Measurements from ENCODE around the gene RAB26. TPM values are rescaled to one million over a fixed set of nuclear protein-coding genes. Genes with fewer than 3 reads are reported as not detected.
A peak's percentile ranks its signal among the peaks of the same experiment; 100 is the strongest.

Gene RAB26
- total RNA-seq, 1 donor from 2014 or later = 292 TPM

GRCh38 chr16:2179107-2179501 is 30.7 kb downstream of the RAB26 start:
- no peak for DNase-seq
- Mint-ChIP-seq H3K36me3 (ENCODE audit: unreplicated experiment) (no peaks in the 10 kb centered on the region), H3K4me3 (ENCODE audit: unreplicated experiment) (no peak overlapping the region)

GRCh38 chr16:2179576-2179975 is 31.2 kb downstream of the RAB26 start:
- TF ChIP-seq, protein P1, sequence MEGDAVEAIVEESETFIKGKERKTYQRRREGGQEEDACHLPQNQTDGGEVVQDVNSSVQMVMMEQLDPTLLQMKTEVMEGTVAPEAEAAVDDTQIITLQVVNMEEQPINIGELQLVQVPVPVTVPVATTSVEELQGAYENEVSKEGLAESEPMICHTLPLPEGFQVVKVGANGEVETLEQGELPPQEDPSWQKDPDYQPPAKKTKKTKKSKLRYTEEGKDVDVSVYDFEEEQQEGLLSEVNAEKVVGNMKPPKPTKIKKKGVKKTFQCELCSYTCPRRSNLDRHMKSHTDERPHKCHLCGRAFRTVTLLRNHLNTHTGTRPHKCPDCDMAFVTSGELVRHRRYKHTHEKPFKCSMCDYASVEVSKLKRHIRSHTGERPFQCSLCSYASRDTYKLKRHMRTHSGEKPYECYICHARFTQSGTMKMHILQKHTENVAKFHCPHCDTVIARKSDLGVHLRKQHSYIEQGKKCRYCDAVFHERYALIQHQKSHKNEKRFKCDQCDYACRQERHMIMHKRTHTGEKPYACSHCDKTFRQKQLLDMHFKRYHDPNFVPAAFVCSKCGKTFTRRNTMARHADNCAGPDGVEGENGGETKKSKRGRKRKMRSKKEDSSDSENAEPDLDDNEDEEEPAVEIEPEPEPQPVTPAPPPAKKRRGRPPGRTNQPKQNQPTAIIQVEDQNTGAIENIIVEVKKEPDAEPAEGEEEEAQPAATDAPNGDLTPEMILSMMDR (IDR thresholded peaks at IDR 0.05; ENCODE audit: partially characterized antibody, unreplicated experiment) = no peak
- DNase-seq = no peak

More at GRCh38 chr16:2179107-2179501, 30.7 kb downstream of the RAB26 start:
- Mint-ChIP-seq H3K9me3 (ENCODE audit: unreplicated experiment) (peaks cover 3% of the 10 kb centered on the region), H3K27ac (ENCODE audit: unreplicated experiment) (no peak overlapping the region), H3K27me3 (ENCODE audit: unreplicated experiment) (no peaks in the 10 kb centered on the region), H3K4me1 (ENCODE audit: low read depth, unreplicated experiment) (peaks cover 1% of the 10 kb centered on the region)
- TF ChIP-seq, protein P1 (IDR thresholded peaks at IDR 0.05; ENCODE audit: partially characterized antibody, unreplicated experiment) = no peak

DNA sequence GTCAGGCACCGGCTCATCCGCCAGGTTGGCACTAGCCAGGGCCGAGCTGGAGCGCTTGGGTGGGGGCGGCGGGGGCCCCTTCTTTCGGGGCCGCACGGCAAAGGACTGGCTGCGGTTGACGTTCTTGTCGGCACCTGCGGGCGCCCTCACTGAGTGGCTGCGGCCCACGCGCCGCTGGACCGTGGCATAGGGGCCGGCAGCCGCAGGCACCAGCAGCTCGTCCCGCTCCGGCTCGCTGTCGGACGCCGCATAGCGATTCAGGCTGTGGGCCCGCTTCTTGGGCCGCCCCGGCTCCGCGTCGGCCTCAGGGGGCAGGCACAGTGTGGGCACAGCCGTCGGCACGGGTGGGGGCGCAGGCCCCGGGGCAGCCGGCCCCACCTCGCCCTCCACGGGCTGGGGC is 32.0 kb downstream of the RAB26 start:
- Mint-ChIP-seq H3K4me1 (ENCODE audit: low read depth, unreplicated experiment) (peaks cover 1% of the 10 kb centered on the region), H3K36me3 (ENCODE audit: unreplicated experiment) (no peaks in the 10 kb centered on the region), H3K9me3 (ENCODE audit: unreplicated experiment) (peaks cover 3% of the 10 kb centered on the region), H3K27ac (ENCODE audit: unreplicated experiment) (no peak overlapping the region), H3K4me3 (ENCODE audit: unreplicated experiment) (no peak overlapping the region), H3K27me3 (ENCODE audit: unreplicated experiment) (no peaks in the 10 kb centered on the region)
- TF ChIP-seq, protein P1 (IDR thresholded peaks at IDR 0.05; ENCODE audit: partially characterized antibody, unreplicated experiment) = no peak
- DNase-seq = no peak

More at GRCh38 chr16:2179576-2179975, 31.2 kb downstream of the RAB26 start:
- Mint-ChIP-seq H3K9me3 (ENCODE audit: unreplicated experiment) (peaks cover 3% of the 10 kb centered on the region), H3K36me3 (ENCODE audit: unreplicated experiment) (no peaks in the 10 kb centered on the region), H3K4me3 (ENCODE audit: unreplicated experiment) (no peak overlapping the region), H3K4me1 (ENCODE audit: low read depth, unreplicated experiment) (peaks cover 1% of the 10 kb centered on the region), H3K27ac (ENCODE audit: unreplicated experiment) (no peak overlapping the region), H3K27me3 (ENCODE audit: unreplicated experiment) (no peaks in the 10 kb centered on the region)

GRCh38 chr16:2180962-2181923 is 32.8 kb downstream of the RAB26 start:
- H3K4me1 Mint-ChIP-seq (ENCODE audit: low read depth, unreplicated experiment) = peaks cover 1% of the 10 kb centered on the region
- TF ChIP-seq, protein P1 (IDR thresholded peaks at IDR 0.05; ENCODE audit: partially characterized antibody, unreplicated experiment) = no peak
- H3K27me3 Mint-ChIP-seq (ENCODE audit: unreplicated experiment) = no peaks in the 10 kb centered on the region
- H3K9me3 Mint-ChIP-seq (ENCODE audit: unreplicated experiment) = peaks cover 5% of the 10 kb centered on the region
- no peak overlapping the region for H3K27ac Mint-ChIP-seq (ENCODE audit: unreplicated experiment)
- DNase-seq = no peak
- no peaks in the 10 kb centered on the region for H3K36me3 Mint-ChIP-seq (ENCODE audit: unreplicated experiment)
- H3K4me3 Mint-ChIP-seq (ENCODE audit: unreplicated experiment) = no peak overlapping the region

- DNase-seq = no peak
- Mint-ChIP-seq H3K9me3 (ENCODE audit: unreplicated experiment) (peaks cover 5% of the 10 kb centered on the region), H3K27me3 (ENCODE audit: unreplicated experiment) (no peaks in the 10 kb centered on the region), H3K4me3 (ENCODE audit: unreplicated experiment) (no peak overlapping the region), H3K36me3 (ENCODE audit: unreplicated experiment) (no peaks in the 10 kb centered on the region), H3K27ac (ENCODE audit: unreplicated experiment) (peak overlapping the region; percentile 19), H3K4me1 (ENCODE audit: low read depth, unreplicated experiment) (peaks cover 1% of the 10 kb centered on the region)
- TF ChIP-seq, protein P1 (IDR thresholded peaks at IDR 0.05; ENCODE audit: partially characterized antibody, unreplicated experiment) = no peak
Observed at GRCh38 chr16:2181952-2182351, 33.5 kb downstream of the RAB26 start.

Data from glutamatergic neuron (in vitro differentiated cells).